ENCODE data around the gene TAS2R40.

Gene TAS2R40

GRCh38 chr7:143225047-143225446 is 3.2 kb downstream of the TAS2R40 start:
- DNase-seq (ENCODE audit: low spot score) = no peak

GRCh38 chr7:143227806-143228205 is 6.0 kb downstream of the TAS2R40 start:
- no peak for DNase-seq (ENCODE audit: low spot score)

DNA sequence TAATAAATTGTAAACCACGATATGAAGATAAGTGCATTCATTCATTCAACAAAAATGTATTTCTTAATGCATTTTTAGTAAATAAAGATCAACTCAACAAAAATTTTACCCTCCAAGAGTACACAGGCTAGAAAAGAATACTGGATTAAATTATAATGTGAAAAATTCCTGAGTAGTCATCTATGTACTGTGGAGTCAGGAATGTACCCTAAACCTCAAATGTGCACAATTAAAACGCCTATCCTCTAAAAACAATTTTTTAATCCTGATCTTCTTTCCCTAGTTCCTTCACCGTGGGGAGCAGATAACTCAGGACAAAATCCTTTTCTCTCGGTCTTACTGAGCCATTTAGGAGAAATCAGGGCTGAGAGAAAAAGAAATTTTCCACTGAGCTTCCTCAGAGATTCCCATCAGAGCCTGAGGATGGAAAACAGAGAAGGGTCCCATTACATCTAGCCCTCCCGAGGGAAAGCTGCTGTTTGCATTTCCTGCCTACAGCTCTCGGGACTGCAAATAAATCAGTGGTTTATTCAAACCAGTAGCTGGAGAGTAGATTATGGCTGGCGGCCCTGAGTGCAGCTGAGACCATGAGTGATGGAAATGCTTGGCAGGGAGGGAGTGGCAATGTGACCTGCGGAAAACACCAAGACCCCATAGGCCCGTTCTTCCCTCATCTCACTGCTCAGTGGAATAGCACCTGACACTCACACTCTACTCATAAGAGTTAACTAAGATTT is 7.4 kb downstream of the TAS2R40 start:
- DNase-seq (ENCODE audit: low spot score) = no peak

DNA sequence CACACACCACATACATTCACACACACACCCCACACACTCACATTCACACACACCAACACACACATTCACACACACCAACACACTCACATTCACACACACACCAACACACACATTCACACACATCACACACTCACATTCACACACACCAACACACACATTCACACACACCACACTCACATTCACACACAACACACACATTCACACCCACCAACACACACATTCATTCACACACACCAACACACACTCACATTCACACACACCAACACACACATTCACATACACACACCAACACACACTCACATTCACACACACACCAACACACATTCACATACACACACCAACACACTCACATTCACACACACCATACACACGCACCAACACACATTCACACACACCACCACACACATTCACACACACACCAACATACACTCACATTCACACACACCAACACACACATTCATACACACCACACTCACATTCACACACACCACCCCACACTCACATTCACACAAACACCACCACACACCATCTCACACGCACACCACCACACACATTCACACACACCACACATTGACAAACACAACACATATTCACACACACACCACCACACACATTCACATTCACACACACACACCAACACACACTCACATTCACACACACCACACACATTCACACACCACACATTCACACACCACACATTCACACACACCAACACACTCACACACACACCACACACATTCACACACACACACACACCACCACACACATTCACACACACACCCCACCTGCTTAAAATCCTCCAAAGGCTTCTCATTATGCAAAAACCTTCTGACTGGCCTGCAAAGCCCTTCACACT is 9.0 kb downstream of the TAS2R40 start:
- DNase-seq (ENCODE audit: low spot score) = no peak

- DNase-seq (ENCODE audit: low spot score) = no peak
These were observed 12.1 kb downstream of the TAS2R40 start for GRCh38 chr7:143233816-143234532.

- no peak for DNase-seq (ENCODE audit: low spot score)
These were observed 12.7 kb downstream of the TAS2R40 start for GRCh38 chr7:143234533-143234875.

- DNase-seq (ENCODE audit: low spot score) = no peak
These were observed 13.7 kb downstream of the TAS2R40 start for GRCh38 chr7:143235561-143235960.

DNA sequence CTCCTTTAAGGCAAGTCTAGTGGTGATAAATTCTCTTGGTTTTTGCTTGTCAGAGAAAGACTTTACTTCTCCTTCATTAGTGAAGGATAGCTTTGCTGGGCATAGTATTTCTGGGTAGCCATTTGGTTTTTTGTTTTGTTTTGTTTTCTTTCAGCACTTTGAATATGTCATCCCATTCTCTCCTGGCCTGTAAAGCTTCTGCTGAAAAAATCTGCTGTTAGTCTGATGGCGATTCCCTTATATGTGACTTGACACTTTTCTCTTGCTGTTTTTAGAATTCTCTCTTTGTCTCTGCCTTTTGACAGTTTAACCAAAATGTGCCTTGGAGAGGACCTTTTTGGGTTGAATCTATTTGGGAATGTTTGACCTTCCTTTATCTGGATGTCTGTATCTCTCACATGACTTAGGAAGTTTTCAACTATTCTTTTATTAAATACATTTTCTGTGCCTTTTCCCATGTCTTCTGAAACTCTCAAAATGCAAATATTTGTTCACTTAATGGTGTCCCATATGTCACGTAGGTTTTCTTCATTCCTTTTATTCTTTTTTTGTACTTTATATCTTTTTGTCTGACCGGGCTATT is 14.7 kb downstream of the TAS2R40 start:
- no peak for DNase-seq (ENCODE audit: low spot score)

DNA sequence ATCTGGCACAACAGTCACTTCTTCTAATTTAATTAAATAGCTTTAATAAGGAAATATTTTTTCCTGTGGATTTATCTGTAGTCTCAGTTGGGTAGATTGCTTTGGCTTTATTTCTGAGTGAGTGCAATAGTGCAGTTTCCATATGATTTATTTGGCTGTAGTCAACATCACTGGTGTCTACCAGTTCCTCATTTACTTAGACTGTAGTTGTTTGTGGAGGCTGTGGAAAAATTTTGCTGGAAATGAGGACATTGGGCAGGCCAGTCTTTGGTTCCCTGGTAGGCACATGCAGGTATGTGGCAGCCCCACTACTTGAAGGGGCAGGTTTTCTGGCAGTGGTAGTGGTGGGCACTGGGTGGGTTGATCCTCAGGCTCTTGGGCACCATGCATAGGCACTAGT is 15.5 kb downstream of the TAS2R40 start:
- DNase-seq (ENCODE audit: low spot score) = no peak

DNA sequence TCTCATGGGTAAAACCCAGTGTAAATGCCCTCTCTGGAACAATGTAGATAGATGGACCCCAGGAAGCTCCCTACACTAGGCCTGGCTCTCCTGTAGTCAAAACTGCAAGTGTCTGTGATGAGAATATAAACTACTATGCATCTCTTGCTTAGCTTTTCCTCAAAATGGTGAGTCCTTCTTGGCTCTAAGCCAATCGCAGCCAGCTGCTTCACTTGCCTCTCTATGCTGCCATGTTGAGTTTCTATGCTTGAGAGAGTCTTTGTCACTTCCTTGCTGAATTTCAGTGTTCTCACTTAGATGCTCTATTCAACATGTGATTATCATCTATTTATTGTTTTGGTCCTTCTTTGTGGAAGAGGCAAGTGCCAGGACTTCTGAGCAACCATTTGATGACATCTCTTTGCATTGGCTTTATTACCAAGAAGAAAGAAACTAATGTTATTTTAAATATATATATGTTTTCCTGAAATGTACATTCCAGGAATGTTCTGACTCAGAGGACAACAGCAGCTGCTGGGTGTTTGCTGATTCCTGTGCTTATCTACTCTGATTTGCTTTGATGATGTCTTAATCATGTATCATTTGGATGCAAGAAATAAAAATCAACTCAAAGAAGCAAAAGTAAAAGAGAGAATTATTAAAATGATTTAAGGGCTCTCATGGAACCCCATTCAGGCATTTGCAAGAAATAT is 16.6 kb downstream of the TAS2R40 start:
- DNase-seq (ENCODE audit: low spot score) = no peak

DNA sequence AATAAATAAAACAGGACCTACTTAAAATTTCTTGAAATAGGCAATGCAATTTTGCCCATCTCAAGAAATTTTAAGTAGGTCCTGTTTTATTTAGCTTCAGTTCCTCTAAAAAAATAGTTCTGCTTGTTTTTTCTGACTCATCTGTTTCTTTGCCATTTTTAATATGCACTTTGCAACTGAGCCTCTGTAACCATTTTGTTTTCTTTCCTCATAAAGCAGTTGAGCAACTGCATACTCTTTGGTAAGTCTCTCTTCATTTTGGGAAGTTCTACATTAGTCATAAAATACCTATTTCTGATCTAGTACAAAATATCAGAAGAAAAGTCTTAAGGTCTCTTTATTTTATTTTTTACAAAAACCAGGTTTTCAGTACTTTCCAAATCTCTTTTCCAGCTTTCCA is 18.0 kb downstream of the TAS2R40 start:
- DNase-seq (ENCODE audit: low spot score) = no peak

GRCh38 chr7:143240291-143241168 is 18.7 kb downstream of the TAS2R40 start:
- DNase-seq (ENCODE audit: low spot score) = no peak

DNA sequence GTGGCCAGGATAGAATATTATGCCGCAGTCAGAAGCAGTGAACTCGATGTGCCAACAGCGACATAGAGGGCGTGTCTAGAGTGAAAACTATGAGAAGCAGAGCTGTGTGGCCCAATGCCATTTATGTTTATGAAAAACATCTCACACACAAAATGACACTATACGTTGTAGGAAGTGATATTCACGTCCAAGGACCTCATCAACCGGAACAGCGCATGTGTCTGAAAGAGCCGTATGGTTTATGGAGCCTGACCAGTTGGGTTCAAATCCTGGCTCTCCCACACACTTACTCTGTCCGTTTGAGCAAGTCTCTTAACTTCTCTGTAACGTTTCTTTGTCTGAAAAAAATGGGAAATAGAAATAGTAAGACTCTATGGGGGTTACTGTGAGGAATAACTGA is 20.5 kb downstream of the TAS2R40 start:
- no peak for DNase-seq (ENCODE audit: low spot score)

GRCh38 chr7:143243111-143243510 is 21.3 kb downstream of the TAS2R40 start:
- DNase-seq (ENCODE audit: low spot score) = no peak

- no peak for DNase-seq (ENCODE audit: low spot score)
These were observed 21.8 kb downstream of the TAS2R40 start for GRCh38 chr7:143243614-143244013.

DNA sequence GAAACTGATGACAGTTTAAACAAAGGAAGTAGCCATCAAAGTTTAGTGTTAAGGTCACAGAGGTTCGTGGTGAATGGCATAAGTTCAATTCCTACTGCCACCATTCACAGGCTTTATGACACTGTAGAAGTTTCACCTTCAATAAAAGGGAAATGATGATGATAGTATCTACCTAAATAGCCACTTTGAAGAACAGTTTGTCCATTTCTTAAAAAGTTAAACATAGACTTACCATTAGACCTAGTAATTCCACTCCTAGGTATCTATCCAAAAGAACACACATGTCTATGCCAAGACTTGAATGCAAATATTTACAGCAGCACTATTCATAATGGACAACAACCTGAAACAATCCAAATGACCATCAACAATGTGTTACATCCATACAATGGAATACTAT is 22.5 kb downstream of the TAS2R40 start:
- no peak for DNase-seq (ENCODE audit: low spot score)

- DNase-seq (ENCODE audit: low spot score) = no peak
These were observed 23.3 kb downstream of the TAS2R40 start for GRCh38 chr7:143245123-143245522.

- DNase-seq (ENCODE audit: low spot score) = no peak
These were observed 25.5 kb downstream of the TAS2R40 start for GRCh38 chr7:143247372-143247771.

- no peak for DNase-seq (ENCODE audit: low spot score)
These were observed 27.0 kb downstream of the TAS2R40 start for GRCh38 chr7:143248761-143249354.

DNA sequence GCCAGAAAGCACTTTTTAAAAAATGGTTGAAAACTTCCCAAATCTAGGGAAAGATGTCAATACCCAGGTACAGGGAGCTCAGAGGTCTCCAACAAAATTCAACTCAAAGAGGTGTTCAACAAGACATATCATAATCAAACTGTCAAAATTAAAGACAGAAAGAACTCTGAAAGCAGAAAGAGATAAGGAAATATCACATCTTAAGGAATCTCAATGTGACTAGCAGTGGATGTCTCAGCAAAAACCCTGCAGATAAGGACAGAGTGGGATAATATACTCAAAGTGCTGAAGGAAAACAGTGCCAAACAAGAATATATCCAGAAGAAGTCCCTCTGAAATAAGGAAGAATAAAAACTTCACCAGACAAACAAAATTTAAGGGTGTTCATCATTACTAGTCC is 28.4 kb downstream of the TAS2R40 start:
- DNase-seq (ENCODE audit: low spot score) = no peak

DNA sequence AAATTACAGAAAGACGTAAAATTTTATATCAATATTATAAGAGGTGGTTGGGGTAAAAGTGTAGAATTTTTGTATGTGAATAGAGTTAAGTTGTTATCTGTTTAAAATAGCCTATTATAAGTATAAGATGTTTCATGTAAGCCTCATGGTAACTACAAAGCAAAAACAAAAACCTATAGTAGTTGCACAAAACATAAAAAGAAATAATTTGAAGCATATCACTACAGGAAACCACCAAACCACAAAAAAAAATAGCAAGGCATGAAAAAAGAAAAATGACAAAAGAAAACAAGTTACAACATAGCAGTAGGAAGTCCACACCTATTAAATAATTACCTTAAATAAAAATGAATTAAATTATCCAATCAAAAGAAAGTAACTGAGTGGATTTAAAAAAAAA is 29.0 kb downstream of the TAS2R40 start:
- no peak for DNase-seq (ENCODE audit: low spot score)

All from ecto neural progenitor cell (in vitro differentiated cells).